Breast epithelium (tissue), 4 donors: ENCODE data around the gene IRAK1. TPM values are rescaled to one million over a fixed set of nuclear protein-coding genes. Genes with fewer than 3 reads are reported as not detected.

ENCODE experiments used
- DNase-seq, 2 donors: peaks; one replicate each; pipeline ENCODE4 v3.0.0-alpha.2; 2019; ENCODE audit warnings: low spot score in 2 of 2
- H3K27ac ChIP-seq, 2 donors: fragments of 200-600 bp; sonication (generic) in 1 of 2; one replicate each; pipeline ENCODE4 v1.5.1; 2016 to 2019; ENCODE audit warnings: mild to moderate bottlenecking in 1 of 2
- H3K27me3 ChIP-seq, 2 donors: fragments of 200-600 bp; sonication (generic) in 1 of 2; one replicate each; pipeline versions ENCODE4 v1.5.1 to v1.6.0; 2017 to 2019; ENCODE audit warnings: control low read depth in 1 of 2, mild to moderate bottlenecking in 1 of 2
- H3K36me3 ChIP-seq: fragments of 200-600 bp; one replicate; pipeline ENCODE4 v1.5.1; 2019
- H3K4me1 ChIP-seq, 2 donors: fragments of 200-600 bp; sonication (generic); one replicate each; pipeline ENCODE4 v1.5.1; 2016 to 2019; ENCODE audit warnings: control low read depth in 1 of 2
- H3K4me3 ChIP-seq, 3 donors: fragments of 200-600 bp; sonication (generic); 1 replicate in 2 of 3; 2 replicates in 1 of 3; pipeline ENCODE4 v1.5.1; 2016 to 2019; ENCODE audit warnings: mild to moderate bottlenecking in 3 of 3, moderate library complexity in 2 of 3
- H3K9me3 ChIP-seq, 2 donors: fragments of 200-600 bp; sonication (generic) in 1 of 2; one replicate each; pipeline ENCODE4 v1.5.1; 2016 to 2019; ENCODE audit warnings: control low read depth in 1 of 2
- CTCF ChIP-seq, 3 donors: fragments of 450-650 bp; IDR thresholded peaks; one replicate each; pipeline ENCODE4 v1.5.1; 2016 to 2017; ENCODE audit warnings: antibody characterized with exemption in 3 of 3, mild to moderate bottlenecking in 3 of 3, moderate library complexity in 3 of 3
- POLR2A ChIP-seq: fragments of 450-650 bp; IDR thresholded peaks from one replicate; pipeline ENCODE4 v1.6.1; 2016; ENCODE audit warnings: antibody characterized with exemption, mild to moderate bottlenecking, moderate library complexity
- POLR2AphosphoS5 ChIP-seq, 3 donors: sonication (generic); formaldehyde crosslinking; IDR thresholded peaks; one replicate each; pipeline ENCODE4 v1.6.1; 2017; ENCODE audit warnings: antibody characterized with exemption in 3 of 3
- intact Hi-C: fragments of 100-400 bp; cut with DNase I; formaldehyde crosslinking; loops from one replicate; pipeline ENCODE4 v1.15.1; 2023; ENCODE audit warnings: low total_unique reads
- total RNA-seq, 3 donors: library from RNA; depleted of rRNA; stranded (reverse); fragments of >200 nt; gene quantifications; one replicate each; pipeline ENCODE4 v1.1.0, GENCODE V29; 2016

IRAK1 gene
- total RNA-seq, 3 donors from 2014 or later = 43.7 to 66.2 (median 50.8) TPM

DNA sequence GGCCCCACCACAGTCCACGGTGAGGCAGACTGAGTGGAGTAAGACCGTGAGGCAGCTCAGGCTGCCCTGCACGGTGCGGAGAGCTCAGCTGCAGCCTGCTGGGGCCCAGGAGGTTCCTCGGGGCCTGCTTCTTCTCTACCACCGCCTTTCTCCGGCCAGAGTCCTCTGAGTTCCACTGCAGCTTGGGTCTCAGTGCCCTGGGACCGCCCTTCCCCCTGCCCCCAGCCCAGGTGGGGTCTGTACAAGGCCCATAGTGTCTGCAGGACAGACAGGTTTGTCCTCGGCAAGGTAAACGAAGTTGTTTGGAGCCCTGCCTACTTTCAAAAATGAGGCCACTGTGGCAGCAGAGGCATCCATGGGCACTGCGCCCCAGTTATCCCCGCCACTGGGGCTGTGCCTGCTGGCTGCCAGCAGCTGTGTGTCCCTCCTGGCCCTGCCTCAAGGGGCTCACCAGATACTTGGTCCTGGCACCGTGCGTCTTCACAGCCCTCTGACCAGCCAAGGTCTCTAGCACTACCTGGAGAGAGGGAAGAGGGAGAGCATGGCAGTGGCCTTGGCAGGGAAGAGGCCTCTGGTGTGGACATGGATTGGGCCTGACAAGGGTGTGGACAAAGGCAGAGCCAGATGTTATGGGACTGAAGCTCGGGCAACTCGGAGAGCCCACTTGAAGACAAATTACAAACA lies 4.0 kb downstream of the IRAK1 start:
- Histone ChIP-seq H3K9me3 (no peaks in the 10 kb centered on the region), H3K4me1 (no peaks in the 10 kb centered on the region), H3K27me3 (peaks cover 4 to 59% of the 10 kb centered on the region in 2 donors), H3K4me3 (no peak overlapping the region), H3K27ac (no peak overlapping the region), H3K36me3 (no peaks in the 10 kb centered on the region)
- TF ChIP-seq CTCF (IDR thresholded peaks at IDR 0.05) (no peak), POLR2AphosphoS5 (IDR thresholded peaks at IDR 0.05) (no peak), POLR2A (no peak)
- no peak for DNase-seq
- intact Hi-C loops = no loop called here

- no peaks in the 10 kb centered on the region for H3K4me1 ChIP-seq
- H3K36me3 ChIP-seq = no peaks in the 10 kb centered on the region
- intact Hi-C loops = no loop called here
- TF ChIP-seq POLR2A (no peak), POLR2AphosphoS5 (IDR thresholded peaks at IDR 0.05) (no peak), CTCF (IDR thresholded peaks at IDR 0.05) (no peak)
- no peaks in the 10 kb centered on the region for H3K9me3 ChIP-seq
- H3K4me3 ChIP-seq = no peak overlapping the region
- H3K27me3 ChIP-seq = peaks cover 4 to 59% of the 10 kb centered on the region in 2 donors
- DNase-seq = no peak
- H3K27ac ChIP-seq = no peak overlapping the region
Measured at GRCh38 chrX:154014429-154015380, 5.0 kb downstream of the IRAK1 start.

DNA sequence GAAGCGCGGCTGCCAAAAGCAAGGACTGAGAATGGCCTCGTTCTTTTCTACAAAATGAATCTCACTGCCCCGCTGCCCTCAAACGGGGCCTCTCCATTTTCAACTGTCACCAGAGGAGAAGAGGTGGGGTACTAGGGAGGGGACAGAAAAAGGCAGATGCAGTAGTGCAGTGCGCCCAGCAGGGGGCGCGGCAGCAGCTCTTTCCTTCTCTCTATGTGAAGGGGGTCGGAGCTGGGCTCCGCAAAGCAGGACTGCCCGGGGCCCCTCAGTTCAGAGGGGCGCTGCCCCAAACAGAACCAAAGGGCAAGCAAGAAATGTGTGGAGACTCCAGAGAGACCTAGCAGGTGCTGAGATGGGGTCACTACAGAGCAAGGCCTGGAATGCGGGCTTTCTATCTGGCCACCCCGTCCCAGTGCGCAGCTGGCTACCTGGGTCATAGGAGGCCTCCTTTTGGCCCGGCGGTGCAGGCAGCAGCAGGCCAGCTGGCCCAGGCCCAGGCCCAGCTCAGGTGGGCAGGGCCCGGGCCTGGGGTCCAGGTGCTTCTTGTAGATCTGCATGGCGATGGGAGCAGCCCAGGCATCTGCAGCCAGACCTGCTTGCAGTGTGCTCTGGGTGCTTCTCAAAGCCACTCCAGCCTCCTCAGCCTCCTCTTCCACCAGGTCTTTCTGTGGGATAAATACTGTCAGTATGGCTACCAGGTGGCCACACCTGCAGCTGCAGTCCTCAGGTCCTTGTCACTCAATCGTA lies 5.9 kb downstream of the IRAK1 start:
- no peak overlapping the region for H3K4me3 ChIP-seq
- no peaks in the 10 kb centered on the region for H3K9me3 ChIP-seq
- H3K27ac ChIP-seq = peak overlapping the region; percentile 62 to 74
- DNase-seq = no peak
- H3K36me3 ChIP-seq = no peaks in the 10 kb centered on the region
- H3K27me3 ChIP-seq = peaks cover 4 to 59% of the 10 kb centered on the region in 2 donors
- TF ChIP-seq CTCF (IDR thresholded peaks at IDR 0.05) = peak; percentile 64 to 87 (median 79)
- no peak for TF ChIP-seq POLR2AphosphoS5 (IDR thresholded peaks at IDR 0.05)
- no peak for TF ChIP-seq POLR2A
- H3K4me1 ChIP-seq = no peaks in the 10 kb centered on the region
- intact Hi-C loops = no loop called here

DNA sequence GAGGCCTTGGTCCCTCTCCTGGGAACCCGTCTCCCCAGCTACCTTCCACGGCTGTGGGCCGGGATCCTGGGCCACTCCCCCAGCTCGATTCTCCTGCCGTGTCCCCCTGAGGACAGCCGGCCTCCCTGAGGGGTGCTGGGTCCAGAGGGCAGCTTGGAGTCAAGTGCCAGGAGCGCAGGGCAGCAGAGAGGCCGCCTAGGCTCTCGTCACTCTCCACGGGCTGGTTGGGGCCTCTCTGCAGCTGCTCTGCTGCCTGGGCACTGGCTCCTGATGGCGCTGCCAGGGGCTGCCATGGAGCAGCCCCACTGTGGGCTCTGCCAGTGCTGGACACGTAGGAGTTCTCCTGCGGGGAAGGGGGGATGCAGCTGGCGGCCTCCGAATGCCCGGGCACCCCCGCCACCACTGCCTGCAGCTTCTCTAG lies 6.7 kb downstream of the IRAK1 start:
- intact Hi-C loops = no loop called here
- Histone ChIP-seq H3K27ac (peak overlapping the region; percentile 62 to 74), H3K36me3 (no peaks in the 10 kb centered on the region), H3K27me3 (peaks cover 4 to 59% of the 10 kb centered on the region in 2 donors), H3K4me3 (no peak overlapping the region), H3K9me3 (no peaks in the 10 kb centered on the region), H3K4me1 (no peaks in the 10 kb centered on the region)
- no peak for TF ChIP-seq POLR2AphosphoS5 (IDR thresholded peaks at IDR 0.05)
- TF ChIP-seq POLR2A = no peak
- TF ChIP-seq CTCF (IDR thresholded peaks at IDR 0.05) = no peak
- no peak for DNase-seq
